C4-2B (cell line): ENCODE measurements around the gene CLEC16A.

Experiments
- ZFX ChIP-seq: fragments of 450-650 bp; IDR thresholded peaks from 2 replicates; pipeline ENCODE4 v1.6.1; 2017
- TF ChIP-seq, protein P1 (sequence below): fragments of 450-650 bp; conservative IDR thresholded peaks from 2 replicates; pipeline ENCODE4 v1.5.1; 2017; ENCODE audit warnings: mild to moderate bottlenecking

DNA sequence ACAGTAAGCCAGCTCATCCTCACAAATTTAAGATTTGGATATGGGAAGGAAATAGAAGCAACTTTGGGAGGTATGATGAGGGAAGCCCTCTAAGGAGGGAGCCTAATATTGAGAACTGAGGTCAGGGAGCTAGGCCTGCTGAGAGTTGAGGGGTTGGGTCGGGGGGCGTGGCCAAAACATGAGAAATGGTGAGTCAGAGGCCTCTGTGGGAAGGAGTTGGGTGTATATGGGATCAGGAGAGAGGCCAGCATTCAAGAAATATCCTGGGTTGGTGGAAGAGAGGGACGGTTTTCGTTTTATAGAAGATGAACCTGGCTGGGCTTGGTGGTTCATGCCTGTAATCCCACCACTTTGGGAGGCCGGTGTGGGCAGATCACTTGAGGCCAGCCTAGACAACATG, 48.4 kb downstream of the CLEC16A start:
- TF ChIP-seq, protein P1, sequence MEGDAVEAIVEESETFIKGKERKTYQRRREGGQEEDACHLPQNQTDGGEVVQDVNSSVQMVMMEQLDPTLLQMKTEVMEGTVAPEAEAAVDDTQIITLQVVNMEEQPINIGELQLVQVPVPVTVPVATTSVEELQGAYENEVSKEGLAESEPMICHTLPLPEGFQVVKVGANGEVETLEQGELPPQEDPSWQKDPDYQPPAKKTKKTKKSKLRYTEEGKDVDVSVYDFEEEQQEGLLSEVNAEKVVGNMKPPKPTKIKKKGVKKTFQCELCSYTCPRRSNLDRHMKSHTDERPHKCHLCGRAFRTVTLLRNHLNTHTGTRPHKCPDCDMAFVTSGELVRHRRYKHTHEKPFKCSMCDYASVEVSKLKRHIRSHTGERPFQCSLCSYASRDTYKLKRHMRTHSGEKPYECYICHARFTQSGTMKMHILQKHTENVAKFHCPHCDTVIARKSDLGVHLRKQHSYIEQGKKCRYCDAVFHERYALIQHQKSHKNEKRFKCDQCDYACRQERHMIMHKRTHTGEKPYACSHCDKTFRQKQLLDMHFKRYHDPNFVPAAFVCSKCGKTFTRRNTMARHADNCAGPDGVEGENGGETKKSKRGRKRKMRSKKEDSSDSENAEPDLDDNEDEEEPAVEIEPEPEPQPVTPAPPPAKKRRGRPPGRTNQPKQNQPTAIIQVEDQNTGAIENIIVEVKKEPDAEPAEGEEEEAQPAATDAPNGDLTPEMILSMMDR = no peak
- no peak for TF ChIP-seq ZFX
